ENCODE data around the gene IMMT.

- no peak for TF ChIP-seq CTCF (IDR thresholded peaks at IDR 0.05)
- no peak for TF ChIP-seq POLR2A (IDR thresholded peaks at IDR 0.05)
Observed at GRCh38 chr2:86204458-86204857, 9.2 kb upstream of the IMMT start.
